Measurements from ENCODE around the gene PTGES. TPM values are rescaled to one million over a fixed set of nuclear protein-coding genes. Genes with fewer than 3 reads are reported as not detected.

The PTGES gene
- total and polyA plus RNA-seq, 9 of the 15 experiments (the other 6 are each of a cell fraction or from before 2014, with no cell fraction given): 0.13 TPM; not detected in 8

DNA sequence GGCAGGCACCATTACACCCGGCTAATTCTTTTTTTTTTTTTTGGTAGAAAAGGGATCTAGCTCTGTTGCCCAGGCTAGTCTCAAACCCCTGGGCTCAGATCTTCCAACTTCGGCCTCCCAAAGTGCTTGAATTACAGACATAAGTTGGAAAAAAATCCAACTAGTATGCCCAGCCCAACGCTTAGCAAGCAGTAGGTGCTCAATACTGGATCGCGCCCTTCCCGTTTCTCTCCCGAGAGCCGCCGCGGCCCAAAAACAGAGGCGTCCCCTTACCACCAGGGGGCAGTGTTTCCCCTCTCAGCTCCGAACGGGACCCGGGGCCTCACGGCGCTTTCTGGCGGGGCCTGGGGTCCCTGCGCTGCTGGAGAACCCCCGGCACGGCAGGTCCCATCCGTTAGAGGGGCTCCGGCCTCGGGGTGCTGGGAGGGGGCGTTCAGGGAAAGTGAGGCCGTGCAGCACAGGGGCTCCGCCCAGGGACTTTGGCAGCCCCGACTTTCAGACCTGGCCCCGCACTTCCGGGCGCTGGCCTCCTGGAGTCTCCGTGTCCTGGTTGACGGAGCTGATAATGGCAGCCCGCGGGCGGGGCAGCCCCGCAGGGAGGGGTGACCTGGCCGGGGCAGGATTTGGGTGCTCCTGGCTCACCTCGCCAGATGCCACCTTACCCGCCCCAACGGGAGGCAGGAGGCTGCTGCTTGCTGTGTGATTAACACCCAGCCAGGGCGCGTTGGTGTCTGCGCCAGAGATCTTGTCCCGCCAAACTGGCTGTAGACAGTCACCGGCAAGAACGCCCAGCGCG lies 15.2 kb downstream of the PTGES start (continued):
- TF ChIP-seq TEAD4 (IDR thresholded peaks at IDR 0.05; ENCODE audit: low read length) (no peak), TEAD4 (CRISPR knock-in tag; IDR thresholded peaks at IDR 0.05; ENCODE audit: borderline replicate concordance) (no peak), PTTG1 (tag; IDR thresholded peaks at IDR 0.05; ENCODE audit: low read depth) (no peak), PML (IDR thresholded peaks at IDR 0.05; ENCODE audit: low read length) (0 out of 2 replicates have a peak, but pooled peaks have one; percentile 37), ZFX (CRISPR knock-in tag; IDR thresholded peaks at IDR 0.05) (peak; percentile 98), SOX6 (IDR thresholded peaks at IDR 0.05) (peak; percentile 78), PURB (CRISPR knock-in tag; IDR thresholded peaks at IDR 0.05; ENCODE audit: low read depth) (no peak), LARP7 (IDR thresholded peaks at IDR 0.05) (no peak; the same call in 1 of the 2 replicates), GTF2E2 (tag; IDR thresholded peaks at IDR 0.05) (no peak), ZNF57 (CRISPR knock-in tag; IDR thresholded peaks at IDR 0.05) (0 out of 2 replicates have a peak, but pooled peaks have one; percentile 37), MAFK (IDR thresholded peaks at IDR 0.05; ENCODE audit: low read length) (peak; percentile 27), POLR2G (IDR thresholded peaks at IDR 0.05; ENCODE audit: low read depth, low read length) (peak; percentile 92), MLLT1 (IDR thresholded peaks at IDR 0.05) (peak in 1 of 2 experiments; percentile 38; a peak in 2 of 4 replicates), HNRNPK (IDR thresholded peaks at IDR 0.05; ENCODE audit: low read depth, low read length, poor library complexity, severe bottlenecking) (no peak), HNRNPL (IDR thresholded peaks at IDR 0.05; ENCODE audit: low read depth, low read length) (peak; percentile 70; the same call in 1 of the 2 replicates), NR3C1 (CRISPR knock-in tag; IDR thresholded peaks at IDR 0.05) (no peak)
- TF ChIP-seq, protein P1, sequence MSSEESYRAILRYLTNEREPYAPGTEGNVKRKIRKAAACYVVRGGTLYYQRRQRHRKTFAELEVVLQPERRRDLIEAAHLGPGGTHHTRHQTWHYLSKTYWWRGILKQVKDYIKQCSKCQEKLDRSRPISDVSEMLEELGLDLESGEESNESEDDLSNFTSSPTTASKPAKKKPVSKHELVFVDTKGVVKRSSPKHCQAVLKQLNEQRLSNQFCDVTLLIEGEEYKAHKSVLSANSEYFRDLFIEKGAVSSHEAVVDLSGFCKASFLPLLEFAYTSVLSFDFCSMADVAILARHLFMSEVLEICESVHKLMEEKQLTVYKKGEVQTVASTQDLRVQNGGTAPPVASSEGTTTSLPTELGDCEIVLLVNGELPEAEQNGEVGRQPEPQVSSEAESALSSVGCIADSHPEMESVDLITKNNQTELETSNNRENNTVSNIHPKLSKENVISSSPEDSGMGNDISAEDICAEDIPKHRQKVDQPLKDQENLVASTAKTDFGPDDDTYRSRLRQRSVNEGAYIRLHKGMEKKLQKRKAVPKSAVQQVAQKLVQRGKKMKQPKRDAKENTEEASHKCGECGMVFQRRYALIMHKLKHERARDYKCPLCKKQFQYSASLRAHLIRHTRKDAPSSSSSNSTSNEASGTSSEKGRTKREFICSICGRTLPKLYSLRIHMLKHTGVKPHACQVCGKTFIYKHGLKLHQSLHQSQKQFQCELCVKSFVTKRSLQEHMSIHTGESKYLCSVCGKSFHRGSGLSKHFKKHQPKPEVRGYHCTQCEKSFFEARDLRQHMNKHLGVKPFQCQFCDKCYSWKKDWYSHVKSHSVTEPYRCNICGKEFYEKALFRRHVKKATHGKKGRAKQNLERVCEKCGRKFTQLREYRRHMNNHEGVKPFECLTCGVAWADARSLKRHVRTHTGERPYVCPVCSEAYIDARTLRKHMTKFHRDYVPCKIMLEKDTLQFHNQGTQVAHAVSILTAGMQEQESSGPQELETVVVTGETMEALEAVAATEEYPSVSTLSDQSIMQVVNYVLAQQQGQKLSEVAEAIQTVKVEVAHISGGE (CRISPR knock-in tag; IDR thresholded peaks at IDR 0.05): peak in 2 of 3 experiments; percentile 17 to 75; a peak in 4 of 6 replicates
- TF ChIP-seq, protein P2, sequence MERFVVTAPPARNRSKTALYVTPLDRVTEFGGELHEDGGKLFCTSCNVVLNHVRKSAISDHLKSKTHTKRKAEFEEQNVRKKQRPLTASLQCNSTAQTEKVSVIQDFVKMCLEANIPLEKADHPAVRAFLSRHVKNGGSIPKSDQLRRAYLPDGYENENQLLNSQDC (CRISPR knock-in tag; IDR thresholded peaks at IDR 0.05): no peak
